Natural killer cell (primary cell): ENCODE measurements around the gene ABCE1. TPM values are rescaled to one million over a fixed set of nuclear protein-coding genes. Genes with fewer than 3 reads are reported as not detected.
A peak's percentile ranks its signal among the peaks of the same experiment; 100 is the strongest.

Experiments
- ATAC-seq, 3 donors: fragments of 150-1000 bp in 2 of 3; fragments of 200-7000 bp in 1 of 3; cut with Tn5 transposase; 1 replicate in 1 of 3; 2 replicates in 2 of 3; pipeline ENCODE4 v1.10.0; 2021; ENCODE audit warnings: mild to moderate bottlenecking in 2 of 3, moderate library complexity in 2 of 3
- DNase-seq, 2 donors: peaks; one replicate each; pipeline versions ENCODE4 v3.0.0 to v3.0.0-alpha.2; 2013 to 2021; ENCODE audit warnings: mixed read lengths in 1 of 2
- H3K27ac ChIP-seq: one replicate; pipeline ENCODE4 v1.5.1; 2013; ENCODE audit warnings: mild to moderate bottlenecking, low read length
- H3K27me3 ChIP-seq: one replicate; pipeline ENCODE4 v1.6.1; 2013; ENCODE audit warnings: low read length; ENCODE audit not compliant: control insufficient read depth, insufficient read depth
- H3K36me3 ChIP-seq: one replicate; pipeline ENCODE4 v1.6.1; 2013; ENCODE audit warnings: low read length; ENCODE audit not compliant: control insufficient read depth, insufficient read depth
- H3K4me1 ChIP-seq: one replicate; pipeline ENCODE4 v1.6.1; 2013; ENCODE audit warnings: low read length; ENCODE audit not compliant: control insufficient read depth, insufficient read depth
- H3K4me3 ChIP-seq: one replicate; pipeline ENCODE4 v1.5.1; 2013; ENCODE audit warnings: low read length
- H3K9me3 ChIP-seq: one replicate; pipeline ENCODE4 v1.6.1; 2013; ENCODE audit warnings: low read length; ENCODE audit not compliant: control insufficient read depth, insufficient read depth
- H3K27ac Mint-ChIP-seq, 2 donors: one replicate each; pipeline ENCODE4 v1.8.0; 2022; ENCODE audit warnings: mild to moderate bottlenecking in 2 of 2, mixed read lengths in 2 of 2, moderate library complexity in 1 of 2
- H3K27me3 Mint-ChIP-seq, 2 donors: one replicate each; pipeline ENCODE4 v1.8.0; 2022; ENCODE audit warnings: low read depth in 2 of 2, mixed read lengths in 2 of 2
- H3K36me3 Mint-ChIP-seq: one replicate; pipeline ENCODE4 v1.8.0; 2022; ENCODE audit warnings: mixed read lengths
- H3K4me1 Mint-ChIP-seq, 2 donors: one replicate each; pipeline ENCODE4 v1.8.0; 2022; ENCODE audit warnings: mixed read lengths in 2 of 2
- H3K4me3 Mint-ChIP-seq: one replicate; pipeline ENCODE4 v1.8.0; 2022; ENCODE audit warnings: mild to moderate bottlenecking, moderate library complexity, mixed read lengths
- H3K9me3 Mint-ChIP-seq, 2 donors: one replicate each; pipeline ENCODE4 v1.8.0; 2022; ENCODE audit warnings: mixed read lengths in 2 of 2
- CTCF ChIP-seq: fragments of 200-600 bp; IDR thresholded peaks from one replicate; pipeline ENCODE4 v1.8.0; 2022; ENCODE audit warnings: antibody characterized with exemption
- WGBS: methylation state at CpG from one replicate; pipeline ENCODE4 v1.1.7; 2013; ENCODE audit warnings: missing lambda C conversion rate; ENCODE audit not compliant: insufficient coverage; 5-methylcytosine and 5-hydroxymethylcytosine counted together
- intact Hi-C: fragments of 100-400 bp; cut with micrococcal nuclease; formaldehyde crosslinking; loops from one replicate; pipeline ENCODE4 v1.14.2; 2022
- total RNA-seq, 4 donors: library from RNA; stranded (reverse); fragments of 120-200 nt in 1 of 4; gene quantifications; one replicate each; pipeline versions ENCODE4 v1.2.3 to v1.2.4, GENCODE V29; 2013 to 2022

The ABCE1 gene
- total RNA-seq, 3 donors from 2014 or later (not counting 1 experiment from before 2014, with no cell fraction given) = 25.8 to 33.8 (median 31.7) TPM

GRCh38 chr4:145153904-145154298, 55.8 kb downstream of the ABCE1 start:
- ATAC-seq = no peak
- Mint-ChIP-seq H3K4me1 (peaks cover 3 to 11% of the 10 kb centered on the region in 2 donors), H3K27me3 (no peaks in the 10 kb centered on the region), H3K27ac (peak overlapping the region; percentile 24 to 67), H3K36me3 (peaks cover 19% of the 10 kb centered on the region), H3K4me3 (no peak overlapping the region), H3K9me3 (no peaks in the 10 kb centered on the region)
- no peak for TF ChIP-seq CTCF
- DNase-seq = no peak
- intact Hi-C loops = no loop called here
- Histone ChIP-seq H3K9me3 (no peaks in the 10 kb centered on the region), H3K4me3 (no peak overlapping the region), H3K36me3 (peaks cover 69% of the 10 kb centered on the region), H3K27me3 (no peaks in the 10 kb centered on the region), H3K4me1 (no peaks in the 10 kb centered on the region), H3K27ac (no peak overlapping the region)
- no CpG with 5 or more reads among the region's 1 CpG for WGBS

GRCh38 chr4:145154573-145154972, 56.5 kb downstream of the ABCE1 start:
- Mint-ChIP-seq H3K4me1 (peaks cover 10 to 15% of the 10 kb centered on the region in 2 donors), H3K27me3 (no peaks in the 10 kb centered on the region), H3K4me3 (no peak overlapping the region), H3K9me3 (no peaks in the 10 kb centered on the region), H3K36me3 (peaks cover 12% of the 10 kb centered on the region), H3K27ac (peak overlapping the region; percentile 24 to 67)
- no peaks in the 10 kb centered on the region for H3K9me3 ChIP-seq
- H3K4me3 ChIP-seq = no peak overlapping the region
- ATAC-seq = peak in 2 of 3 donors; percentile 62 to 64
- no peak for TF ChIP-seq CTCF
- H3K27me3 ChIP-seq = no peaks in the 10 kb centered on the region
- intact Hi-C loops = no loop called here
- H3K4me1 ChIP-seq = no peaks in the 10 kb centered on the region
- no CpG with 5 or more reads among the region's 1 CpG for WGBS
- peaks cover 69% of the 10 kb centered on the region for H3K36me3 ChIP-seq
- H3K27ac ChIP-seq = no peak overlapping the region
- peak in 1 of 2 donors; percentile 48 for DNase-seq

- Mint-ChIP-seq H3K27ac (no peak overlapping the region), H3K9me3 (no peaks in the 10 kb centered on the region), H3K4me1 (peaks cover 11 to 20% of the 10 kb centered on the region in 2 donors), H3K27me3 (no peaks in the 10 kb centered on the region), H3K4me3 (no peak overlapping the region), H3K36me3 (peaks cover 10% of the 10 kb centered on the region)
- TF ChIP-seq CTCF = no peak
- Histone ChIP-seq H3K27me3 (no peaks in the 10 kb centered on the region), H3K4me3 (no peak overlapping the region), H3K27ac (no peak overlapping the region), H3K4me1 (no peaks in the 10 kb centered on the region), H3K9me3 (no peaks in the 10 kb centered on the region), H3K36me3 (peaks cover 67% of the 10 kb centered on the region)
- no peak for DNase-seq
- intact Hi-C loops = no loop called here
- WGBS = 100% methylated on average over 1 of the region's 2 CpGs
- ATAC-seq = no peak
Observed at GRCh38 chr4:145155268-145155870, 57.3 kb downstream of the ABCE1 start.

- 100% methylated on average over 1 of the region's 2 CpGs for WGBS
Observed at GRCh38 chr4:145156986-145157385, 58.9 kb downstream of the ABCE1 start.

More at GRCh38 chr4:145156986-145157385, 58.9 kb downstream of the ABCE1 start:
- Mint-ChIP-seq H3K27ac (no peak overlapping the region), H3K9me3 (no peaks in the 10 kb centered on the region), H3K4me1 (peaks cover 11 to 33% of the 10 kb centered on the region in 2 donors), H3K36me3 (peaks cover 16% of the 10 kb centered on the region), H3K4me3 (no peak overlapping the region), H3K27me3 (no peaks in the 10 kb centered on the region)
- intact Hi-C loops = no loop called here
- Histone ChIP-seq H3K36me3 (peaks cover 66% of the 10 kb centered on the region), H3K4me3 (no peak overlapping the region), H3K4me1 (no peaks in the 10 kb centered on the region), H3K9me3 (no peaks in the 10 kb centered on the region), H3K27me3 (no peaks in the 10 kb centered on the region), H3K27ac (no peak overlapping the region)
- TF ChIP-seq CTCF = no peak
- DNase-seq (no peak), ATAC-seq (no peak)
